ENCODE results near the gene TEKT3.

The TEKT3 gene

DNA sequence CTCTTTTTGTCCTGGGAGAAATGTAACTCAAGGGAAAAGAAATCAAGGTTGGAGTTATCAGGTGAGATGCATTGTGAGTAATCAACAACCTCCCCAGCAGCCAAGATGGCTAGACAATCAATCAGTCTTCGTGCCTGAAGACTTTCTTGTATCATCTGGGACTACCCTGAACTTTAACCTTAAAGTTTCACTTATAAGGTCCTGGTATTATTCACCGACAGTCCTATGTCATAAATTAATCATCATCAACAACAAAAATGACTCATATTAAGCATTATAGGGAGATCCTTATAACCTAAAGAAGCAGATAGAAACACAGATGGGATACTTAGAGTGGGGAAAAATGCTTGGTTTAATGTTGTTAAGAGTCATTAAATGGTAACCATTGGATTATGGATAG, 7.7 kb upstream of the TEKT3 start:
- no peak for ATAC-seq
- no peak for DNase-seq

DNA sequence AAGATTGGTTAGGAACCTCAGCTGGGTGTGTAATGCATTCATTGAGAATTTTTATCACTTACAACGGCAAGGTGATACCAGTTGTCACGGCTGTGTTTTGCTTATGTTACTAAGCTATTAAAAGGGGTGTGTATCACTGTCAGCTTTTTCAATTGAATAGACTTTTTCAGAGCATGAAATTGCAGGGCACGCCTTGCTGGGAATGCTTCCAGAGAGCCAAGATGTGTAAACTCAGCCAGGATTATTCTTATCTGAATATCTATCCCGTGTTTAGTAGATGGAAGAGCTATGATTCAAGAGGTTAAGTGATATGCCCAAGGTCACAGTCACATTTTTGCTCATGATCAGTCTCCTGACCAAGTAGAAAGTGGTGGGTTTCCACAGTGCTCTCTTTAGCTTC, 6.6 kb upstream of the TEKT3 start:
- DNase-seq (no peak), ATAC-seq (no peak)

DNA sequence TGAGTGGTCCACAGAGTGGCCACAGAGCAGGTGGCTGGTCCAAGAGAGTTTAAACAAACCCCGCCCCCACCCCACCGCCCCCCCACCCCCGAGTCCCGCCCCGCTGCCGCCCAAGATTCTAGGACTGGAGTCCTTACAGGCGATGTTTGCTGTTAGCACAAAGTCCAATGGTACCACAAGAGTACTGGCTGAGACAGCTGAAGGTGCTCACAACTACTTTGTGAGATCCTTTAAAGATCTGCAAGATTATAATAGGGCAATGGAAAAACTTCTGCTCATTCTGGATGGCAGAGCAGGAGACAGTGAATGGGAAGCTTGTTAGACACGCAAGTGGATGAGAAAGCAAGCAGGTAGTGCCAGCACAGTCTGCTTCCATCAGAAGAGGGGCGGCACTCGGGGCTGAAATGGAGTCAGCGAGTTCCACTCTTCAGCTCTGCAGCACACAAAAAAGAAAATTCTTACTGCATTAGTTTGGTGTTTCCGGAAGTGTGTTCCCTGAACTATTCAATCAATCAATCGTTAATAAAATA, 4.7 kb upstream of the TEKT3 start:
- DNase-seq (no peak), ATAC-seq (no peak)

DNA sequence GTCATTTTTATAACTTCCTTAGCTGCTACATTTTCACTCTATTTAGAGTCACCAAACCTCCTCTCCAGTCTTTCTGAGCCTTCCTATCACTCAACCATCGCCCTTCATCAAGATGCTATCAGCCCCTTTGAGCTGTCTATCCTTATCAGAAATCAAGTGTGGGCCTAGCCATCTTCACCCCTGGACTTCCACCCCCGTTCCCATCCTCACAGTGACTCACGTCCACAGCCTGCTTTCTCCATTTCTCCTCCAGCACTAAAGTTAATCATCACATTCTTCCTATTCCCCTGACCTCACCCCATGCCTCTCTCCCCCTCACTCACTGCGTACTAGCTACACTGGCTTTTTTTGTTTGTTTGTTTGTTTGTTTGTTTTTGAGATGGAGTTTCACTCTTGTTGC, 2.4 kb upstream of the TEKT3 start:
- no peak for ATAC-seq
- no peak for DNase-seq

DNA sequence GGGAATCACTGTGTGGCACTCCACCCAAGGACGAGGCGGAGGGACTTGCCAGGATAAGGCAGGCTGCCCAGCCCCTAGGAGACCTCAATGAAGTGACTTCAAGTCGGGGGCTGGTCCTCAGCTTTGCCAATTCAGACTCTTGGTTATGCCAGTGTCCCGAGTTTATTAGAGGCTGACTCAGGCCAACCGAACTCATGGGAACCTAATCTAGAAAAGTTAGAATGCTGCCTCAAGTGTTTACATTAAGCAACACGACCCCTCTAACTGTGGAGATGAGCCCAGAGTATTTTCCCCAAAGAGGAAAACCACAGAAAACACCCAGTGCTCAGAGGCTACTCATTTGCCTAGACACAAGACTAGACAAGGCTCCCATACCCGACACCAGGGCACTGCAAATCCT, 1.1 kb upstream of the TEKT3 start:
- no peak for ATAC-seq
- no peak for DNase-seq

DNA sequence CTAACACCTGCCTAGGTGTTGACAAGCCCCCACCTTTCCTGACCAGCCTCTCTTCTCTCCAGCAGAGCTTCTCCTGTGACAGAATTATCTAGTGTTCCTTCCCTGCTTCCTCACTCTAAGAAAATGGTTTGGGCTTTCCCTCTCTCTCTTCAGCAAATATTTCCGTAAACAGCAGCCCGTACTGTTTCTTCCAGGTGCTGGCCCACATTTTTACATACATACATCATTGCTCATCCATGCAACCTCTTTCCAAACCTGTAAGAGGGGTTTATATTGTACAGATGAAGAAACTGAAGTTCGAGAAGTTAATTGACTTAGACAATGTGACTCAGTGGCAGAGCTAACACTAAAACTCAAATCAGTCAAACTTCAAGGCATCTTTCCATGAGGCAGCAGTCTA, 569 bp upstream of the TEKT3 start:
- DNase-seq, result no peak
- ATAC-seq, result no peak

DNA sequence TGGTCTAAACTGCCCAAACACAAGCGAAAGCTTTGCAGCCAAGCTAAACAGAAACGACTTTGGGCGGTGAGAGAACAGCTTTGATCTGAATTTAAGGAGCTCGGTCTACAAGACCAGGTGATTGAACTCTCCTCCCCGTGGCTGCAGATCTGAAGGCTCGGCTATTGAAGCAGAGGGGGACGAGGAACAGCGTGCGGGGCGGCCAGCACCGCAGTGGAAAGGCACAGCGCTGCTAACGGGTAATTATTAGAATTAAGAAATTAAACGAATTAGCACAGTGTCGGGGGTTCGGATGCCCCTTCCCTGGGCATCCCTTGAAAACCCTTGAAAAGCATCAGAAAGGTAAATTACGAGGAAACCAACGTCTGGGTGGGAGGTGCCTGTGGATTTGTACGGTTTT, 431 bp downstream of the TEKT3 start:
- ATAC-seq, result no peak

DNA sequence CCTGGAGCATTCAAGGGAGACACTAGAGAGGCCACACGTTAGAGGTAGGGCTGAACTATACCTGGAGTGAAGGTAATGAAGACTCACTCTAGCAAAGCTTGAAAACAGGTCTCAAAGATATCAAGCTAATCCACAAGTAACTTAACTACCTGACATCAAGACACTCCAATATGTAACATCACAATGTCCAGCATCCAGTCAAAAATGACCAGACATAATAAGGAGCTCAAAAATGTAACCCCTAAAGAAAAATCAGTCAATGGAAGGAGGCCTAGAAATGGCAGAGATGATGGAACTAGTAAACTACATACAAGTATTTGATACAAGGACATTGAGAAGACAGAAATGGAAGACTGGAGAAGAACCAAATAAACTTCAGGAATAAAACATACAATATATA, 6.0 kb downstream of the TEKT3 start:
- DNase-seq, result no peak
- no peak for ATAC-seq

More for the DNA sequence above, 431 bp downstream of the TEKT3 start:
- no peak for DNase-seq

DNA sequence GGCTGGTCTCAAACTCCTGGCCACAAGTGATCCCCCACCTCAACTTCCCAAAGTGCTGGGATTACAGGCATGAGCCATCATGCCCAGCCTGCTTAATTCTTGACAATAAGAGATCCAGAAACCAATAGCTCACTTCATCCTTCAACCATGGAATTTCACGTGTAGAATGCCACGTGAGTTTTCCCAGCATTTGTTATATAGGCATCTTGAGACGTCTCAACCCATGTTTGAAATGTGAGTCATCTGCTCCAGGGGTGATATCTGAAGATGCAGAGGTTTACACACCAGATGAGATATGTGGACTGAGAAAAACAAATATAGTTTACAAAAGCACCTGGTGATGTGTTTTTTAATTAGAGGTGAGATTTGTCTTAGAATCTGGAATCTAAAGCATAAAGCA, 7.1 kb downstream of the TEKT3 start:
- no peak for DNase-seq
- ATAC-seq, result no peak

DNA sequence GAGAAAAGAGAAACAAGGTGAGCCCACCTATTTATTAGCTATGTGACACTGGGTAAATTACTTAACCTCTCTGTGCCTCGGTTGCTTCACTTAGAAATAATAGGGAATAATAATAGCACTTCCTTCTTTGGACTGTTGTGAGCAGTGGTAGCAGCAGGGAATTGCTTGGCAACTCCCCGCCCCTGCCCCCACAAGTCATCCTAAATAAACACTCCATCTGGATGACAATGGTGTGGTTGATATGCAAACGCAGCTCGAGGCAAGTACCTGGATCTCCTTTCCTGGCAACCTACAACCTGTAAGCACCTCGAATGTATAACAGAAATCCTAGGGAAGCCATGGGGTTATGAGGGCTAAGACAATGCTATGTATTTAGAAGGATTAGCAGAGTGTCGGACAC, 9.1 kb downstream of the TEKT3 start:
- ATAC-seq (no peak), DNase-seq (no peak)

DNA sequence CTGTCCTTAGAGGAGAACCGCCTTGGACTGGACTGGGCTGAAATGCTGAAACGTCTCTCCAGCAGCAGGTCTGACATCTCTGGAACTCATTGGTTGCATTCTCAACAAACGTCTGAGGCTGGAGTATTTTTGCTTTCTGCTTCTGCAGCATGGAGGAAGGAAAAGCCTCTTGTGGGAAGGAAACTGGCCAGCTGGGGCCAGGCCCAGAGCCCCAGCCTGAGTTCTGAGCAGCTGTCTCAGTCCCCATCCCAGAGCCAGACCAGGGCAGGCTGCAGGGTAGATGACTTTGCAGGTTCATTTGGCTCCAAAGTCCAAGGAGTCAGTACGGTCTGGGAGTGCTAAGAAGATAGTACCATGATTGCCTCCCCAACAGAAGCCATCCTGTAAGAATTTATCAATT, 18.3 kb downstream of the TEKT3 start:
- DNase-seq (no peak), ATAC-seq (no peak)

DNA sequence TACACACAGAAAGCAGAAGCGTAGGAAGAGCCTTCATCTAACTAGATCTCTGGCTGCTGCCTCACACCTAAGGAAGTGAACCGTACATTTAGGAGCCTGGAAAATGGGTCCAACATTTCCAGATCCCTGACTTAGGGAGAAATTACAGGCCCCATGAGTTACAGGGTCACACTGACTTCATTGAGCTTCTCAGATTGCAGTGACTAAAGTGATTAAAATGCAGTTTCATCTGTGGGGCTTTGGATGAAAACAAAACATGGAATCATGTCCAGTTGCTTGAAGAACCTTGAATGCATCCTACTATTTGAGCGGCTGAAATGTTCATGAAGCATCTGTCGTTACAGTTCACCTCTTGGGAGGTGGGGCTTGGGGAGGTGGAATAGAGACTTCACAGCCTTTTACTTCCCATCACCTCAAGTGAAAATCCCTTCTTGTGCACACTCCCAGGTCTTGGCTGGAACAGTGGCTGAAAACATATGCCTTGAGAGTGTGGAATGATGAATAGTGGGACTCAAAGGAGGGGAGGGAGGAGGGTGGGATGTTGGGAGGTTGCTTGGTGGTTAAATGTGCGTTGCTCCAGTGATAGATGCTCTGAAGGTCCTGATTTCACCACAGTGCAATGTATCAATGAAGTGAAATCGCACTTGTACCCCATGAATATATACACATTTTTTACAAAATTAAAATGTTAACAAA, 19.7 kb downstream of the TEKT3 start:
- DNase-seq, result no peak
- ATAC-seq, result no peak

DNA sequence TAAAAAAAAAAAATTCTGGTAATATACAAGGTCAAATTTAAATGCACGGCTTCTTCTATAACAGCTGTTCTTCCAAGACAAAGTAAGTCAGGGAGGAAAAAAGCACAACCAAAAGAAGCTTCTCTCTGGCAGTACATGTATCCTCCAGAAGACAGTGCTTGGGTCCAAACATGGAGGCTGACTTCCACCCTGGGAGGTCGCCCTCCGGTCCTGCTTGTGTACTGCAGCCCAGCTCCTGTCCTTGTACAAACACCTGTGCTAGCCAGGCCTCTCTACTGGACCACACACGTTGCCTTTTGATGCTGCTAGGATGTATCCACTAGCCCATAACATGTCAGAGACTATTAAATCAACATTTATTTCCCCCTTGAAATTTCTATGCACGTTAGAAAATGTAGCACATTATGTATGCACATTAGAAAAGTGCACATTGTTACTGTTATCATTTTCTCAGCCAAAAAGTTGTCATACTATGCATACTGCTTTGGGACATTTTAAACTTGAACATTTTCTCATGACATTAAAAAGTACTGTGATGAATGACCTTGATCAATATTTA, 21.9 kb downstream of the TEKT3 start:
- DNase-seq, result no peak

DNA sequence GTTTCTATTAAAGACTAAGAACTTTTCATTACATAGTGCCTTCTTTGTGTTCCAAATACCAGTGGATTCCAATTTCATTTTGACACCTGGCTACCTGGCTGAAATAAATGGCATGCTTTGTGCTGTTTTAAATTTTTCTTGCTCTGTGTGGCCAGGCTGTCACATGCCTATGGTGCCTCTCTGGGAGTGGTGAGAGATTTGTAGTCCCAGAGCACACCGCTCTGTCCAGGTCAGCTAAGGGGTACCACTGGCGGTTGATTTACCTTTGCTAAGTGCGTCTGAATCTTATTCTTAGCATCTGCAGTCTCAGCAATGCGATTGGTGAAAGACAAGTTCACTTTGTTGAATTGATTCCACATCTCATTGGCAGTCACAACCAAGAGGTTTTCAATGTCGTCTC, 29.4 kb downstream of the TEKT3 start:
- ATAC-seq (no peak), DNase-seq (no peak)

More for the DNA sequence above, 21.9 kb downstream of the TEKT3 start:
- ATAC-seq, result no peak

DNA sequence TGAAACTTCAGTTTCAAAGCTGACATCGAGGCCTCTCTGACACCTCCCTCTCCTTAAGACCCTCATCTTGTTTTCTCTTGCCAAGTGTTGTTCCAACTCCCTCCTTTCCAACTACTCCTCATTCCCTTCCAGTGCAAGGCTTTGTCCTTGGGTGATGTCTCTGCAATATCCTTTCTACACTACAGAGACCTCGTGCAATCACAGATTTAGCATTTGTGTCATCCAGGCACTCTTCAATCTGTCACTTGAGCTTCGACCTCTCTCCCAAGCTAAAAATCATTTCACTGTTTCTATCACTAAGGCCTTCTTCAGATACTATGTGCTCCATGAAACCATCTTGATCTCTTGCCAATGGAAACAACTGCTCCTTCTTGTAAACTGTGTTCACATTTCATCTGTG, 31.6 kb downstream of the TEKT3 start:
- DNase-seq (no peak), ATAC-seq (no peak)

DNA sequence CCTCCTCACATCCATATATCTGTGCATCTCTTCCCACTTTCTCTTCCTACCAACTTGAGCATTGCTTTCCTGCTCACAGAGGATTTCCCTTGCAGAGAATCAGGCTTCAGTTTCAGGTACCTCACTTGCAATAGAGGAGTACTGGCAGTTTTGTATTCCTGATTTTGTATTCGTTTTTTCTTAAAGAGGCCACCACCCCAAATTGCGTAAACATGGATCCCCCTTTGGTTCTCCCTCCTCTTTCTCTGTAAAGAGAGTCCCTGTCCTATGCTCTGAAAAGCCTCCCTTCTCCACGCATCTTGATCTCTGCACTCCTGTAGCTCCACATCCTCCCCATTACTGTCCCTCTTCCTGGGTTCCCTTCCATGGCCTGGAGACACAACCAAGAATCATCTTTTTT, 32.2 kb downstream of the TEKT3 start:
- no peak for ATAC-seq
- DNase-seq, result no peak

DNA sequence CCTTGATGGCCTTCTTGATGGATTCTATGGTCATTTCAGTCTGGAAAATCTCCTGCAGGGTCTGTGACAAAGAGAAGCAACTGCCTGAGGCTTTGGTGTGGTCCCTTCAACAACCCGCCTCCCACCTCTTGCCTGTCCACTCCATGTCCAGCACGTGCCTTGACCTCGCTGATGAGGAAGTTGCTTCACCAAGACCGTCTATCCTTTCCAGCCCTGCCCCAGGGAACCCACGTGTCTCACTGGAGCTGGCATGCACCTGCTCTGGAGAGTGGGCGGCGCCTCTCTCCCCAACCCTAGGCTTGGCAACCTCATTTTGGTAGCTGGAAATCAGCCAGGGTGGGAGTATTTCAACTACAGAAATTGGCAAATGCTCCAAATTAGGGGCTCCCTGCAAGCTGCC, 32.6 kb downstream of the TEKT3 start:
- ATAC-seq (no peak), DNase-seq (no peak)

DNA sequence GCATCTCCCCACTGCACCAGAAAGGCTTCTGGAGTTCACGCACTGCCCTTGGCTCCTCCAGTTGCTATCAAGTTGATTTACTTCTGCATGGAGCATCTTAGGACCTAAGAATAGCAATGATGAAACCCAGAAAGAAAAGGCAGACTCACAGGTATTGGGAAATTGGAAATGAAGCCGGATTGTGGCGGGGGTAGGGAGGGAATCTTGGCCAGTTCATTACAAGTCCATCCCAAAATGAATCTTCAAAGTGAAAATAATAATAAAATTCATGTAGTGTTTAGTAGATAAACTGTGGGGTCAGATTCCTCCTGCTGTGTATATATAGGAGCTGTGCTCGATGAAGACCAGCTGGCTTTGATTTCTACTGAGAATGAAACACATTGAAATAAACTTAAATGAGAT, 33.7 kb downstream of the TEKT3 start:
- no peak for ATAC-seq
- DNase-seq, result no peak

DNA sequence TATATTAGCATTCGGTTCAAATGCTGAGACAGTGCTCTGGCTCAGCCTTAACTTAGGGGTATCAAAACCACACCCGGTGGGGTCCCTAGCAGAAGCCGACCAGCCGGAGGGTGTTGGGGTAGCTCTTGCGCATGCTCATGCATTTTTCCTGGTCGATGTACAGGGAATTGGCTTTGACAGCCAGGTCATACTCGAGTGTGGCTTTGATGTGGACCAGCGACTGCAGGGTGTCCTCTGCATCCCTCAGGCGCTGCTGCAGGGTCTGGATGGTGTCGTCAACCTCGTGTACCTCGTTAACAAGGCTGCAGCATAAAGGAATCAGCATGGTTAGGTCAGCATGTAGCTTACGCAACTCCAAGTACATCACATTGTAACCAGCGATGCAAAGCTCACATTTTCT, 37.5 kb downstream of the TEKT3 start:
- DNase-seq, result no peak
- ATAC-seq, result no peak

DNA sequence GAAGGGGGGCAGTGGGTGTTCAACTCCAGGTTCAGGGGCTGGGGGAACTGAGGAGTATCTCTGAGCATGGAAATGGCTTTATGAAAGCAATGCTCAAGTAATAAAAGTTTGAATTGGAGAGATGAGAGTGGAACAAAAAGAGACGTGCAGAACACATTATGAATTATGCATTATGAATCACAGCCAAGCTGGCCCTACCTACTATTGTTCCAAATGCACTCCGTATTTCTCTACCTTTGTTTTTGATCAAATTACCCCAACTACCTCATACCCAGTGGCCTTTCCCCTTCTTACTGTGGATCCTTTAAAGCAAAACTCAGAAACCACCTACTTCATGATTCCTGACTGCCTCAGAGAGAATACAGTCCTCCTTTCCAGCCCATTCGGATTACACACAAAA, 38.1 kb downstream of the TEKT3 start:
- ATAC-seq (no peak), DNase-seq (no peak)

DNA sequence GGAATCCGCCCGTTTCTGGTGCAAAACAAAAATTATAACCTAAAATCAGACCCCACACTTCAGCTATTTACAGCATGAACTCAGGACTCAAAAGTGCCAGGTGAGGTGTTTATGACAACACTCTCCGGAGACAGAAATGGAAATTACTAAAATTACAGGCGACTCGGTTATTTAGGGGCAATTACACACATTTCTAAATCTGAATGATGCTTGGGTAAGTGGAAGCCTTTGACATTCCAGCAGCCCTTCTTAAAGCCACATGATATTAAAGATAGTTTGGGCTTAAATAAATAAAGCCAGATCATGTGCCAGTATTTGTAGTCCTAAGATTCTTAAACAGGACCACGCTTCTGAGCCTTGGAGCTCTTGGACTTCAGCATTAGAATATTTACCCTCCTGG, 39.6 kb downstream of the TEKT3 start:
- ATAC-seq (no peak), DNase-seq (no peak)

DNA sequence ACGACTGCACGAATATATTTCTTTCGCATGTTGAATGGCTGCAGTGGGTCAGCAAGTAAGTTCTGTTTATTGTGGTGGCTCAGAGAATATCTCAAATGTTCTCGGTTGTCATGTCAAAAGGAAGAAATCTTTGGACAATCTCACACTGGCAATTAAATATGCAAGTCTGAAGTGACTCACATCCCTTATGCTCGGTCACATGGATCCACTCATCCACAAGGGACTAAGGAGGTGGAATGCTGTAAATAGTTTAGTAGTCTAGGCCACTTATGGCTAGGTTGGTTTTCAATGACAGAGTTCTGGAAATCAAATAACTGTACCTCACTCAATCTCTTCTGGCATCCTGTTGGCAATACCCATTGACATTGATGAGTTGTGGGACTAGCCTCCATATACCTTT, 43.2 kb downstream of the TEKT3 start:
- DNase-seq (no peak), ATAC-seq (no peak)

DNA sequence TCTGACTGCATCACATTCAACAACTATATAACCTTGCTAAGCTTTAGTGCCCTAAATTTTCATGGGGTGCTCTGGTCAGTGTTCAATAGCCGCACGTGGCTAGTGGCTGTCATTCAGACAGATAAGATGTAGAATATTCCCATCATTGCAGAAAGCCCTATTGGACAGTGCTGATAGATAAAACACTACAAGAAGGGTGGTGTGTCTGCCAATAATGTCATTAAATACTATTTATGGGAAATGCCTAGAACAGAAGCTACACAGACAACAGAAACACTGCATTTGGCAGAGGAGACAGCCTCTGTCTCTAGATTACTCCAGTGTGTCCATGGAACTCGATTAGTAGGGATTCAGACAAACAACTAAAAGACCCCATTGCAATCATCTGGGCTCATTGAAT, 47.8 kb downstream of the TEKT3 start:
- no peak for ATAC-seq
- DNase-seq, result no peak

DNA sequence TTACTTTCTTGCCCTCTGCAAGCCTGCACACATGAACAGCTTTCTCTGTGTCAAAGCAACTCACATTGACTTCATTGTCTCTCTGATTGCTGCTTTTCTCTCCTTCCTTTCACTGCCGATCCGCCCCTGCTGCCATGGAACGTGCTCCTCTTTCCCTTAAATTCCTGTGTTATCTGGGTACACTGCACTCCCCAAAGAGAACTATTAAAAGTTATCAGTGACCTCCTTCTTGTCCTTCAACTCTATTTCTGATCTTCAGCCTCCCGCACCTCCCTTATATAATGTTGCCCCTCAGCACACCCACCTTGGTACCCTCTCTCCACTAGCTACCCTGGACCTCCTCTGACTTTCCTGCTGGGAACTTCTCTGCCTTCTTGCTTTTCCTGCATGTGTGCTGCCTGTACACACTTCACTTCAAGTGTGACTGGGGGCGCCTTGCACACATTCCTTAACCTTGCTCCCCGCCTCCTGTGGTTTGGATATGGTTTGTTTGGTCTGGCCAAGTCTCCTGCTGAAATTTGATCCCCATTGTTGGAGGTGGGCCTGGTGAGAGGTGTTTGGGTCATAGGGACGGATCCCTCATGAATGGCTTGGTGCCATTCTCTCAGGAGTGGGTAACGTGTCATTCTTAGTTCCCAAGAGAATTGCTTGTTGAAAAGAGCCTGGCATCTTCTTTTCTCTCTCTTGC, 49.6 kb downstream of the TEKT3 start:
- DNase-seq (no peak), ATAC-seq (no peak)
